Activated CD8-positive, alpha-beta memory T cell treated with anti-CD3 and anti-CD28 coated beads, Interleukin-2, amount 10 ng/mL, durations not matched to agents 7 days and 5 days (primary cell): ENCODE measurements around the gene MAST4. TPM values are rescaled to one million over a fixed set of nuclear protein-coding genes. Genes with fewer than 3 reads are reported as not detected.

Experiments used
- ATAC-seq: fragments of 150-1000 bp; cut with Tn5 transposase; one replicate; pipeline ENCODE4 v1.10.0; 2021; ENCODE audit warnings: moderate library complexity
- CTCF ChIA-PET: fragments of 350-600 bp; sonication (Branson Sonifier 250); formaldehyde crosslinking; loops from one replicate; lab custom pipeline; 2021; ENCODE audit warnings: antibody characterized with exemption; lab: Charles Lee
- DNase-seq: peaks from one replicate; pipeline ENCODE4 v3.0.0-alpha.2; 2020
- H3K27ac Mint-ChIP-seq: one replicate; pipeline ENCODE4 v1.8.0; 2021; ENCODE audit warnings: mild to moderate bottlenecking, mixed read lengths
- H3K27me3 Mint-ChIP-seq: one replicate; pipeline ENCODE4 v1.8.0; 2021; ENCODE audit warnings: mixed read lengths
- H3K36me3 Mint-ChIP-seq: one replicate; pipeline ENCODE4 v1.8.0; 2021; ENCODE audit warnings: mild to moderate bottlenecking, mixed read lengths
- H3K4me1 Mint-ChIP-seq: one replicate; pipeline ENCODE4 v1.8.0; 2021; ENCODE audit warnings: mixed read lengths
- H3K4me3 Mint-ChIP-seq: one replicate; pipeline ENCODE4 v1.8.0; 2021; ENCODE audit warnings: mild to moderate bottlenecking, moderate library complexity, mixed read lengths
- H3K9me3 Mint-ChIP-seq: one replicate; pipeline ENCODE4 v1.8.0; 2022; ENCODE audit warnings: low read depth, mixed read lengths
- total RNA-seq, 2 experiments: library from RNA; stranded (reverse); gene quantifications; one replicate each; pipeline ENCODE4 v1.2.3, GENCODE V29; 2021

Gene MAST4
- total RNA-seq, 2 experiments from 2014 or later: 21.6 to 25.2 TPM

GRCh38 chr5:66642538-66642937 lies 46.3 kb downstream of the MAST4 start:
- H3K4me1 Mint-ChIP-seq: no peaks in the 10 kb centered on the region

GRCh38 chr5:66643387-66643786 lies 47.2 kb downstream of the MAST4 start:
- Mint-ChIP-seq H3K36me3 (no peaks in the 10 kb centered on the region), H3K27ac (no peak overlapping the region), H3K4me1 (no peaks in the 10 kb centered on the region), H3K4me3 (no peak overlapping the region), H3K27me3 (peaks cover 30% of the 10 kb centered on the region), H3K9me3 (no peaks in the 10 kb centered on the region)
- CTCF ChIA-PET: interaction anchor here (1.0 kb wide), 1 partner anchor 337 kb away, joined by 3 read pairs; no protein-coding TSS in a partner anchor
- DNase-seq (no peak), ATAC-seq (no peak)

More at GRCh38 chr5:66642538-66642937, 46.3 kb downstream of the MAST4 start:
- no peaks in the 10 kb centered on the region for H3K9me3 Mint-ChIP-seq
- DNase-seq: no peak
- H3K36me3 Mint-ChIP-seq: no peaks in the 10 kb centered on the region
- CTCF ChIA-PET: interaction anchor here (1.0 kb wide), 1 partner anchor 336 kb away, joined by 3 read pairs; no protein-coding TSS in a partner anchor
- no peak overlapping the region for H3K4me3 Mint-ChIP-seq
- peaks cover 32% of the 10 kb centered on the region for H3K27me3 Mint-ChIP-seq
- no peak for ATAC-seq
- H3K27ac Mint-ChIP-seq: no peak overlapping the region

GRCh38 chr5:66644111-66644510 lies 47.9 kb downstream of the MAST4 start:
- no peak for ATAC-seq
- H3K4me1 Mint-ChIP-seq: no peaks in the 10 kb centered on the region
- no peak for DNase-seq
- CTCF ChIA-PET: no interaction called here
- H3K27ac Mint-ChIP-seq: no peak overlapping the region
- peaks cover 24% of the 10 kb centered on the region for H3K27me3 Mint-ChIP-seq
- no peak overlapping the region for H3K4me3 Mint-ChIP-seq
- H3K9me3 Mint-ChIP-seq: no peaks in the 10 kb centered on the region
- H3K36me3 Mint-ChIP-seq: no peaks in the 10 kb centered on the region

GRCh38 chr5:66645039-66645438 lies 48.8 kb downstream of the MAST4 start:
- CTCF ChIA-PET: no interaction called here
- H3K27ac Mint-ChIP-seq: no peak overlapping the region
- no peaks in the 10 kb centered on the region for H3K9me3 Mint-ChIP-seq
- H3K36me3 Mint-ChIP-seq: no peaks in the 10 kb centered on the region
- no peaks in the 10 kb centered on the region for H3K4me1 Mint-ChIP-seq
- peaks cover 24% of the 10 kb centered on the region for H3K27me3 Mint-ChIP-seq
- ATAC-seq (no peak), DNase-seq (no peak)
- no peak overlapping the region for H3K4me3 Mint-ChIP-seq

GRCh38 chr5:66646570-66646969 lies 50.4 kb downstream of the MAST4 start:
- Mint-ChIP-seq H3K27me3 (peaks cover 24% of the 10 kb centered on the region), H3K4me1 (no peaks in the 10 kb centered on the region), H3K4me3 (no peak overlapping the region), H3K27ac (no peak overlapping the region), H3K36me3 (no peaks in the 10 kb centered on the region), H3K9me3 (peaks cover 4% of the 10 kb centered on the region)
- ATAC-seq: no peak
- no peak for DNase-seq
- CTCF ChIA-PET: no interaction called here

GRCh38 chr5:66647146-66647856 lies 51.1 kb downstream of the MAST4 start:
- H3K36me3 Mint-ChIP-seq: no peaks in the 10 kb centered on the region

GRCh38 chr5:66652818-66653217 lies 56.6 kb downstream of the MAST4 start:
- no peak overlapping the region for H3K27ac Mint-ChIP-seq
- H3K36me3 Mint-ChIP-seq: no peaks in the 10 kb centered on the region
- H3K9me3 Mint-ChIP-seq: peaks cover 4% of the 10 kb centered on the region
- H3K27me3 Mint-ChIP-seq: peaks cover 24% of the 10 kb centered on the region
- H3K4me1 Mint-ChIP-seq: no peaks in the 10 kb centered on the region
- H3K4me3 Mint-ChIP-seq: no peak overlapping the region
- ATAC-seq (no peak), DNase-seq (no peak)
- CTCF ChIA-PET: no interaction called here

More at GRCh38 chr5:66647146-66647856, 51.1 kb downstream of the MAST4 start:
- DNase-seq (no peak), ATAC-seq (no peak)
- Mint-ChIP-seq H3K27me3 (peaks cover 20% of the 10 kb centered on the region), H3K27ac (no peak overlapping the region), H3K4me3 (no peak overlapping the region), H3K4me1 (no peaks in the 10 kb centered on the region), H3K9me3 (peaks cover 4% of the 10 kb centered on the region)
- CTCF ChIA-PET: no interaction called here

GRCh38 chr5:66653325-66653724 lies 57.1 kb downstream of the MAST4 start:
- H3K27me3 Mint-ChIP-seq: peaks cover 24% of the 10 kb centered on the region
- CTCF ChIA-PET: no interaction called here
- no peaks in the 10 kb centered on the region for H3K4me1 Mint-ChIP-seq
- H3K9me3 Mint-ChIP-seq: peaks cover 4% of the 10 kb centered on the region
- DNase-seq: no peak
- no peaks in the 10 kb centered on the region for H3K36me3 Mint-ChIP-seq
- no peak overlapping the region for H3K27ac Mint-ChIP-seq
- H3K4me3 Mint-ChIP-seq: no peak overlapping the region
- ATAC-seq: no peak

- Mint-ChIP-seq H3K36me3 (no peaks in the 10 kb centered on the region), H3K27me3 (peaks cover 31% of the 10 kb centered on the region), H3K4me3 (no peak overlapping the region), H3K9me3 (peaks cover 4% of the 10 kb centered on the region), H3K4me1 (no peaks in the 10 kb centered on the region), H3K27ac (no peak overlapping the region)
- no peak for DNase-seq
- ATAC-seq: no peak
- CTCF ChIA-PET: no interaction called here
Measured at GRCh38 chr5:66655395-66656324, 59.5 kb downstream of the MAST4 start.

- Mint-ChIP-seq H3K27ac (no peak overlapping the region), H3K9me3 (no peaks in the 10 kb centered on the region), H3K4me1 (no peaks in the 10 kb centered on the region), H3K4me3 (no peak overlapping the region), H3K27me3 (peaks cover 39% of the 10 kb centered on the region), H3K36me3 (no peaks in the 10 kb centered on the region)
- DNase-seq (no peak), ATAC-seq (no peak)
- CTCF ChIA-PET: interaction anchor here (0.6 kb wide), 1 partner anchor 46 kb away, joined by 4 read pairs; no protein-coding TSS in a partner anchor
Measured at GRCh38 chr5:66658516-66658915, 62.3 kb downstream of the MAST4 start.

GRCh38 chr5:66659780-66660179 lies 63.6 kb downstream of the MAST4 start:
- ATAC-seq: no peak

GRCh38 chr5:66660396-66660795 lies 64.2 kb downstream of the MAST4 start:
- no peak overlapping the region for H3K4me3 Mint-ChIP-seq
- DNase-seq: no peak
- H3K27ac Mint-ChIP-seq: no peak overlapping the region
- no peaks in the 10 kb centered on the region for H3K36me3 Mint-ChIP-seq
- peaks cover 34% of the 10 kb centered on the region for H3K27me3 Mint-ChIP-seq
- no peak for ATAC-seq
- H3K9me3 Mint-ChIP-seq: no peaks in the 10 kb centered on the region
- no peaks in the 10 kb centered on the region for H3K4me1 Mint-ChIP-seq
- CTCF ChIA-PET: no interaction called here

More at GRCh38 chr5:66659780-66660179, 63.6 kb downstream of the MAST4 start:
- Mint-ChIP-seq H3K4me3 (no peak overlapping the region), H3K27me3 (peaks cover 35% of the 10 kb centered on the region), H3K4me1 (no peaks in the 10 kb centered on the region), H3K27ac (no peak overlapping the region), H3K36me3 (no peaks in the 10 kb centered on the region), H3K9me3 (no peaks in the 10 kb centered on the region)
- CTCF ChIA-PET: no interaction called here
- DNase-seq: no peak

- no peaks in the 10 kb centered on the region for H3K9me3 Mint-ChIP-seq
- CTCF ChIA-PET: no interaction called here
Measured at GRCh38 chr5:66661149-66661548, 65.0 kb downstream of the MAST4 start.

More at GRCh38 chr5:66661149-66661548, 65.0 kb downstream of the MAST4 start:
- Mint-ChIP-seq H3K4me3 (no peak overlapping the region), H3K27ac (no peak overlapping the region), H3K36me3 (no peaks in the 10 kb centered on the region), H3K27me3 (peaks cover 40% of the 10 kb centered on the region), H3K4me1 (no peaks in the 10 kb centered on the region)
- ATAC-seq (no peak), DNase-seq (no peak)
